A549 (cell line): Measurements from ENCODE around the gene PIK3CD.

Source experiments
- CTCF ChIP-seq: fragments of >200 bp; sonication (Bioruptor Twin); formaldehyde crosslinking; IDR thresholded peaks from 3 replicates; pipeline ENCODE4 v1.5.1; 2016
- ELK1 ChIP-seq: fragments of 150-350 bp; IDR thresholded peaks from 2 replicates; pipeline ENCODE4 v1.6.1; 2014; ENCODE audit warnings: low read depth, mild to moderate bottlenecking, low read length
- EP300 ChIP-seq, 2 experiments: fragments of >200 bp; sonication (Bioruptor Twin); formaldehyde crosslinking; IDR thresholded peaks; 2 replicates in 1 of 2; 3 replicates in 1 of 2; pipeline ENCODE4 v1.6.1; 2016 to 2017
- ESRRA ChIP-seq: fragments of 150-350 bp; IDR thresholded peaks from 2 replicates; pipeline ENCODE4 v1.6.1; 2014; ENCODE audit warnings: mild to moderate bottlenecking, low read length, borderline replicate concordance
- HES2 ChIP-seq: fragments of >200 bp; sonication (Bioruptor Twin); formaldehyde crosslinking; IDR thresholded peaks from 2 replicates; pipeline ENCODE4 v1.6.1; 2016
- MAX ChIP-seq: IDR thresholded peaks from 2 replicates; pipeline ENCODE4 v1.6.1; 2012

GRCh38 chr1:9612162-9612845, 39.2 kb upstream of the PIK3CD start:
- no peak for TF ChIP-seq ELK1
- no peak for TF ChIP-seq ESRRA
- TF ChIP-seq CTCF = no peak
- TF ChIP-seq EP300 (IDR thresholded peaks at IDR 0.05) = no peak
- no peak for TF ChIP-seq MAX
- TF ChIP-seq HES2 = no peak
